NCI-H2029 (cell line): Measurements from ENCODE around the gene TMEM132A.
"Not testable (repeated sequence)": the region's sequence is repeated elsewhere in the genome, so short reads cannot be mapped to it uniquely, and the experiment has no call there.

Experiments
- DNase-seq: peaks from one replicate; lab custom pipeline; 2025; lab: John Stamatoyannopoulos, UW

TMEM132A gene

DNA sequence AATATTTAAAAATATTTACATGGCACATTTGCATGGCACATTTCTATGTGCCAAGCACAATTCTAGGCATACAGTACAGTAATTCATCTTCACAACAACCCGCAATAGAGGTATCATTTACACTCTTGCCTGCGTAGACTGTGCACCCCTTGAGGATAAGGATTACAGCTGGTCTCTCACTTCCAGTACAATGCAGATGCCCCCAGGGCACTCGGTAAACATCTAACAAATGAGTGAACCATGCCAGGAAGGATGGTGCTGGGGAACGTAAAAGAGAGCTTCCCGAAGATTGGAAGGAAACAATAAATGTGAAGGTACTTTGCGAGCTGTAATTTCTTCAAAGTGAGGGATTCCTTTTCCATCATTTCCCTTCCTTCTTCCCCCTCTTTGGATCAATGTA lies 19.2 kb upstream of the TMEM132A start:
- DNase-seq, result no peak

DNA sequence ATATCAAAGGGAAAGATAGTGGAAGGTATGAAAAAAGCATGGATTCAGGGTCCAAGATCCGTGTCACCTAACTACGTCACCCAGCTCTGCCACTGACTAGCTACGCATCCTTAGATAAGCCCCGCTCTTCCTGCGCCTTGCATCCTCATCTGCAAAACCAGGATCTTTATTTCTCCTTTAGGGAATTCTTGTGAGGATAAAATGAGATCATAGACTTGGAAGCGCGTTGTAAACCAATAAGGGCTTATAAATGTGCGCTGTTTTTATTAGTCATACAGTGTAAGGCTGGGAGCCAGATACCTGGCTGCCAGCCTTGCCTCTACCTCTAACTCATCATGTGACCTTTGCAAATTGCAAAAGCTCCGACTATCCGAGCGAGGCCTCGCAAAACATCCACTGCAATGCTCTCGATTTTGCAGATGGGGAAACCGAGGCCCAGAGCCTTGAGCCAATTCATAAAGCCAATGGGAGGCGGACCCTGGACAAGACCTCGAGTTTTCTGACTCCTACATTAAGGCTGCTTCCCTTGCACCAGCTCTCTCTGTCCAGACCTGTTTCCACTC lies 18.6 kb upstream of the TMEM132A start:
- DNase-seq, result peak; percentile 59

- peak; percentile 97 for DNase-seq
Measured at GRCh38 chr11:60906132-60906972, 17.9 kb upstream of the TMEM132A start, which contains the start of gene PRPF19. Gene PRPF19, minus strand, starts transcription at chr11:60906585. Its CDS starts 203 bp downstream, at chr11:60906382.

DNA sequence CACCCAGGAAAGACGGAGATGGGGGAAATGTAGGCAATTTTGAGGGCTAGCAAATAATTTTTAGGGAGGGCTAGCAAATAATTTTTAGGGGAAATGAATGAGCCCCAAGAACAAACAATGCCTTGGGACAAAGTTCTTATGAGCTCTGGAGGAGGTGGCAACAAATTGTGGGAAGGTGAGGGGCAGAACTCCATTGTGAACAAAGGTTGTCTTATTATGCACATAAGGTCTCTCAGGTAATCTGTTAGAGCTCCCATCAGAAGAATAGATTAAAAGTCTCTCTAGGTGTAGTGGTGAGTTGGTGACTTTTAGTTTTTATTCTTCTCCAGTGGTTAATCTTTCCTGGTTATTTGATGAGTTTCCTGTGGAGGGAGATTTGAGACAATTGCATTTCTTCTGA lies 15.5 kb upstream of the TMEM132A start:
- no peak for DNase-seq

GRCh38 chr11:60909680-60910280 lies 14.5 kb upstream of the TMEM132A start:
- DNase-seq, result not testable (repeated sequence)

DNA sequence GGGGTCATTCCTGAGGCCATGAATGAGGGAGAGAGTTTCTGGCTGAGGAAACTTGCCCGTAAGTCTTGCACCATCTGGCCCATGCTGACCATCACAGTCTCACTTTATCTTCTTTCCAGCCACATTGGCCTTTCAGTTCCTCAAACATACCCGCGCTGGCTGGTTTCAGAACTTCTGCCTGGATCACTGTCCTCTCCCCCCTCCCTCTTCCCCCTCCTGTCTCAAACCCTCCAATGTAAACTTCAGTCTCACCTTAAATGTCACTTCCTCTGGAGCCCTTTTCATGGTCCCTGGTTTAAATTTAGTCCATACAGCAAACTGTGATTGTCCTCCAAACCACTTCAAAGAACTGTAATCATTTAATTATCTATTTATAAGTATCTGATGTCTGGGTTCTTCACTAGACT lies 14.0 kb upstream of the TMEM132A start:
- DNase-seq, result no peak

DNA sequence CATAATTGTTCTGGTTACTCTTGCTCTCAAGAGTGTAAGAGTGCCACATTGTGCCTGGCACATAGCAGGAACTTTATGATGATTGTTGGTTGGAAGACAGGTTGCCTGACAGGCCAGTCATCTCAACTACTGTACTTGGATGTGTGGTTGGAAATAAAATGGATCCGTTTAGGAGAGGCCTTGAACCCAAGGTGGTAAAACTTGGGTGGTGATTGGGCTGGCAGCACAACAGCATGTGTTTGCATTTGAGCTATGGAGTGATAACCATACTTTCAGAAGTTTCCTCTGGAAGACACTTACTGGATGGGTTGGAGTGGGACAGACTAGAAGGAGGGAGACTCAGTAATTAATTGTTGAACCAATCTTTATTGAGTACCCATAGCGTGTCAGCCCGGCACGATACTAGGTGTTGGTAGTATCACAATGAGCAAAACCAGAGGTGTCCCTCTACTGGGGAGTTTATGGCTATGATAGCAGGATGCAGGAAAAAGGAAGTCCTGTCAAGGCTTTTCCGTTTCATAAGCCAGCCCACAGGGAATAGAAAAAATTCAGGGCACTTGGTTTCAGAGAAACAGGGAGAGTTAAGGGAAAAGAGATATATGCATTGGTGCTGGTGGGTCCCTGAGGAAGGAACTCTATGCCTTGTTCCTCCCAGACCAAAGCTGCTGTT lies 13.4 kb upstream of the TMEM132A start:
- no peak for DNase-seq

DNA sequence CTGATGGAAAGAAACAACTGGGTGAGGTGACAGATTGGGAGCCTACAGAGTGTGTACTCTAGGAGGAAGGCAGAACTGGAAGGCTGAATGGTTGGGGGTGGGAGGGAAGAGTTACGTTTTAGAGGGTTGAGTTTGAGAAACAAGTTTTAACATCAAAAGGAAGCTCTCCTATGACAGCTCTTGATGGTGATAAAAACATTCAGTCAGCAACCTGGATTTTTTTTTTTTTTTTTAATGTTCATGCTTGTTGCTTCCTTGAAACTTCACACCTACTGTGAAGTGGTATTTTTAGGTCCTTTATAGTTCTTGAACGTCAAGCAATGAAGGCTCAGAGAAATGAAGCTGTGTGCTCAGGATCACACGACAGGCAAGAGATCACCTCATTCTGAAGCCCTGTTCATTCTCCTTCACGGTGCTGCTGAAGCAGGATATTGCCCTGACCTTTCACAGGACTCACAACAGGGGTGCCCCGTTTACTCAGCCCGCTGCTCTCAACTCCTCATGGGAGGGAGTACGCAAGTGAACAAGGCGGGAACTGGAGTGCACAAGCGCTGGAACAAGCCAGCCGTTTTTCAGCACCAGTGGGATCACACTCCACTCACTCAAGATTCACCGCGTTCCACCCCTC lies 11.9 kb upstream of the TMEM132A start:
- DNase-seq, result no peak

DNA sequence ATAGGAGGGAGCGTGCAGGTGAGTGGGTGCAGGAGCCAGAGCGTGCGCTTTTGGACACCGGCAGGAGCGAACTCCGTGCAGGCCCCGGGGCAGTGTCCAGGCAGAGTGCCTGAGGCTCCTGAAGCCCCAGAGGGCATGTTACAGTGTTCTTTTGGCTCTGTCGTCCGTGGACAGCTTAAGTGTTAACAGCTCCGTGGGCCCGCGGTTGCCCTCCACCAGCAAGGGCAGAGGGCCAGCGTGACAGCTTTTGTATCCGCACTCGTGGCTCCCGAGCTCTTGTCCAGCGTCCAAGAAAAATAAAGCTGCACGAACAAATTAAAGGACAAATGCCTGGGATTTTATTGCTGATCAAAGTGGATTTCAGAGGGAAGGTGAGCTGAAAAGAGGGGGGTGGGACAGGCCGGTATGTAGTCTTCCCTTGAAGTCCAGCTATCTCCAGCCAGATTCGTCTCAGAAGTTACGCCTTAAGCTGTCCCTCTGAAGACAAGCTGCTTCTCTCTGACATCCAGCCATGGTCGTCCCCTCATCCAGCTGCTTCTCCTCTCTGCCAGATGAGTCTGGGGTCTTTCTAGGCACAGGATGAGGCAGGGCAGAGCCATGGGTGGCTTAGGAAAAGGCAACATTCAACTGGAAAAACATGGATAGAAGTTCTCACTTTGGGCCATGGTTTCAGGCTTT lies 11.3 kb upstream of the TMEM132A start:
- no peak for DNase-seq

- peak; percentile 91 for DNase-seq
Measured at GRCh38 chr11:60913793-60914632, 10.2 kb upstream of the TMEM132A start, which contains the start of gene TMEM109. Gene TMEM109, plus strand, starts transcription at chr11:60914158. Its CDS starts 5,536 bp downstream, at chr11:60919694.

DNA sequence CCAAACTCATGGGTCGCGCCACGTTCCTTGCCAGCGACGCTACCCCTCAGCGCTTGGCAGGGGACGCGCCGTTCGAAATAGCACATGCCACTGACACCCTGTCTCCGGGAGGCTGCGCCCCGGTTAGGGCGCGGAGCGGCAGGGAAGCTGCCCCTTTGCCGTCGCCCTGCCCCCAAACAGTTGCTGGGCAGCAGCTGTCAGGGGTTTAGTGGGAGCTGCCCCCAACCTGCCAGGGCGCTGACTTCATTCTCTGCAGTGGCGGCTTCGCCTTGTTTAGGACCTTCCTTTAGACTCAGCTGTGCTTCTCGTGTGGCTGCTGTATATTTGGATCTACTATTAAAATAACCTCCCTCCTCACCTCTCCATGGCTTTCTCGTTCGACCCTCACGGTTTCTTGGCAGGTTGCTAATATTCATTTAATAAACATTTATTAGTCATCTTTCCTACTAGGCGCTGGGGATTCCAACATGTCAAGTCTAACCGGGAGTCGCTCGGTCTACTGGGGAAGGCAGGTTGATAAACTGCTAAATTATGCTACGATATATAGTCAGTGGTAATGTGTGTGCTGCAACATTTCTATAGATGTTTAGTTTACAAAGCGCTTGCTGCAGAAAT lies 9.5 kb upstream of the TMEM132A start:
- DNase-seq, result no peak

- DNase-seq, result peak; percentile 23
Measured at GRCh38 chr11:60915248-60915914, 8.9 kb upstream of the TMEM132A start.

DNA sequence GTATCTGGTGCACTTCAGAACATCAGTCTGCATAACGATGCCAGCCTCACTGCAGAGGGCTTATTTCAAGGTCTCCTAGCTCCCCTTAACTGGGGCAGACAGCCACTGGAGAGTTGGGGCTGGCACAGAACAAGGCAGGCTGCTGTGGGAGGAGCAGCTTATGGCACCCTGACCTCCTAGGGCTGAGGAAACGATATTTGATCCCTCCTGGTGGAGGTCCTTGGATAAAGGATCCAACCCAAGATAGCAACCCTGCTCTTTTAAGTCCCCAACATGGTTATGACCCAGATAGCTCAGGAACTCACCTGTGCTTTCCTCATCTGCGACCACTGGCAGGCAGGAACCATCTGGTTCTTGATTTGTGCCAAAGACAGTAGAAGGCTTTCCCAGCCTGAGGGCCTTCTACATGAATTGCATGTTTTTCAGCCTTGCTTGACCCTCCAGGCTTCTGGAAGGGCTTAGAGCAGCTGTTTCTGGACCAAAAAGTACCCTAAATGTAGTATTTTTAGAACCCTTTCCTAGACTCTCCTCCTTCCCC lies 7.5 kb upstream of the TMEM132A start:
- no peak for DNase-seq

DNA sequence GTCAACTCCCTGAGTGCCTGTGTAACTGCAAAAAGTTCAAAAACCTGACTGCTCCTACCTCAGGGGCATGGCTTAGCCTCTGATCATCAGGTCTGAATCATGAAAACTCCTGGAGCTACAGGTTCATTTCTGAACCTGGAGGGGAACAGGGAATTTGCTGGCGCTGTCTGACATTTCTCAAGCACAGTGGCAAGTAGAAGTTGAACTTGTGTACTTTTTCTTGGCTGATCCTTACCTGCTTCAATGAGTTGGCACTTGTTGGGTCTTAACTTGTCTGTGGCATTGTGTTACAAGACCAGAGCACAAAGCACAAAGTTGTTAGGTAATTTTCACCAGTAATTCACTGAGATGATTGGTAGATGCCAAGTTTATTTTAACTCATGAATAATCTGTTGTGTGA lies 7.0 kb upstream of the TMEM132A start:
- DNase-seq, result no peak

- no peak for DNase-seq
Measured at GRCh38 chr11:60918251-60918938, 5.9 kb upstream of the TMEM132A start.

GRCh38 chr11:60918939-60919265 lies 5.4 kb upstream of the TMEM132A start:
- DNase-seq, result no peak

DNA sequence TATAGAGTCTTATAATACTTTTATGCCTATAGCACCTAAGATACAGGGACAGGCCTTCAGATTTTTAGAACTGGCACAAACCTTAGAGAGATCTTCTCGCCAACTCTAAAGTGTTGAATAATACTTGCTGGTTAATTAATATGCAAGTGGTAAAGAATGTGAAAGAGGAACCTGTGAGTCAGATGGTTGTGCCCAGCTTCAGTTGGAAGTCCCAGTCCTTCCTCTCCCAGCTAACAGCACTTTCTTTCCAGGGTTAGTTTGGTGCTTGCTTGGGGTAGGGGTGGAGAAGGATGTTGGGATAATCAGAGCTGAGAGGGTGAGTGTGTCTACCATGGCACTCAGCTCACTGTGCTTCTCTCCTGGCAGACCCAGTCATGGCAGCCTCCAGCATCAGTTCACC lies 4.9 kb upstream of the TMEM132A start:
- DNase-seq, result no peak

DNA sequence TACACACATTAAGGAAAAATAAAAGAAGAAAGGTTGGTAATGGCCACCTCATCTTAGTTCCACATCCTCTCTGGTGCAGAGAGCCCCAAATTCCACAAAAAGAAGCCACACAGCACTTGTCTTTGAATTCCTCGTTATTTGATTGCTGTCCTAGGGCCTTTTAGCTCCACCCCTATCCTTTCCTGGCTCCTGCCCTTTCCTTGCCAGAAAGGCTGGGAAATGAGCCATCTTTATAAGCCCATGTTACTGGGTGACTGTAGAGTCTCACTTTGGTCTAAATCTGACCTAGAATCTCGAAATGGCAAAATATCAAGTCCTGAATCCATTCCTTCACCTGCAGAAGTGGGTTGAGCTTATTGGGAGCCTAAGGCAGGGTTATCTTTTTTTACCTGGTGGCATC lies 4.3 kb upstream of the TMEM132A start:
- no peak for DNase-seq

DNA sequence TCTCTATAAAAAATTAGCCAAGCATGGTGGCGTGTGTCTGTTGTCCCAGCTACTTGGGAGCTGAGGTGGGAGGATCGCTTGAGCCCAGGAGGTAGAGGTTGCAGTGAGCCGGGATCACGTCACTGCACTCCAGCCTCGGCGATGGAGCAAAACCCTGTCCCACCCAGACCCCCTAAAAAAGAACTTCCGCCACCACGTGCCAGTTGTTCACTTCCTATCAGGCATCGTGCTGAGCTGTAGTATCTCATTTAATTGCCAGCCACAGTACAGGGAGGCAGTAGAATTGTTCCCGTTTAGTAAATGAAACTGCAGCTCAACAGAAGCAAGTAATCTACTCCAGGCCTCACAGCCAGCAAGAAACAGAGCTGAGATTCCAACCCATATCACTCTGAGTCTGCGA lies 3.0 kb upstream of the TMEM132A start:
- DNase-seq, result no peak
